A549 treated with AZD9567 at 1 μM for 4 hours (cell line): ENCODE data around the gene SPATA6L. TPM values are rescaled to one million over a fixed set of nuclear protein-coding genes. Genes with fewer than 3 reads are reported as not detected.

ENCODE experiments used
- total RNA-seq: library from RNA; stranded (reverse); fragments of 200-300 nt; extraction: Qiagen RNA extraction; gene quantifications from 5 replicates; pipeline ENCODE4 v1.2.3, GENCODE V29; 2022; ENCODE audit not compliant: insufficient read depth

The SPATA6L gene
- 1.6 to 3.9 TPM (median 2.5 TPM) in 5 replicates for total RNA-seq

GRCh38 chr9:4666042-4666699 lies at the start of gene SPATA6L:
TSS of gene SPATA6L (minus strand) at chr9:4666480. CDS start at chr9:4666250, 230 bp downstream.

DNA sequence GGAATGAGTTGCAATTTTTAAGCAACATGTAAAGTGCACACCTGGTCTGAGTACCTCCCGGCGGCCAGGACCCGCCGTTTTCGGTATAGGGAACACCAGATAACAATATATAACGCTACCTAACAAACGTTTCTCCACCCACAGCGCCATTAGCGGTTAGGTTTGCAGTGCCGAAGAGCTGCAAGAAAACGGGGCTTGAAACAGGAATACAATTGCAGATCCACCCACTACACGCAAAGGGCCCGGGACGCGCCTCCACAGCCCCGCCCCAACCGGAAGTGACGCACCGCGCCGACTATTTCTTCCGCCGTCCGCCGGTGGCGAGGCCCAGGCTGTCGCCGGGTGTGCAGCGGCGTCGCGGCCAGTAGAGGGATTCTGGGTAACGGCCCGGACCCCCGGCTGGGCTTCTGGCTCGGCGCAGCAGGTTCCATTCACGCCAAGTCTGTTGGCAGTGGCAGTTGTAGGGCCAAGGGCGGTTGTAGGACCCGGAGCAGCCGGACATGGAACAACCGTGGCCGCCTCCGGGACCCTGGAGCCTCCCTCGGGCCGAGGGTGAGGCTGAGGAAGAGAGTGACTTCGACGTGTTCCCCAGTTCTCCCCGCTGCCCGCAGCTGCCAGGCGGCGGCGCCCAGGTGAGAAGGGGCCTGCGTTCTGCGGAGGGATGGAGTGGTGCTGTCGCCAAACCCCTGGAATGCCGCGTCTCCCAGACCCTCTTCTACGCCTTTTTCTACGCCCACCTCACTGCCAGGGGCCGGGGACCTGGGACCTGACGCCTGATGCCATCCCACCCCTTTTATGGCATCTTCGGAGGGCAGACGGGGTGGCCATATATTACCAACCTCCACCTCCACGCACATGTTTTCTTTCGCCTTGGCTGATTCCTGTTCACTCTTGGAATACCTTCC lies 13.2 kb upstream of the SPATA6L start, which contains the start of gene CDC37L1:
CDC37L1 (plus strand) TSS at position 302 of the 905 bp plus-strand sequence; CDS start at position 501, 199 bp downstream.

DNA sequence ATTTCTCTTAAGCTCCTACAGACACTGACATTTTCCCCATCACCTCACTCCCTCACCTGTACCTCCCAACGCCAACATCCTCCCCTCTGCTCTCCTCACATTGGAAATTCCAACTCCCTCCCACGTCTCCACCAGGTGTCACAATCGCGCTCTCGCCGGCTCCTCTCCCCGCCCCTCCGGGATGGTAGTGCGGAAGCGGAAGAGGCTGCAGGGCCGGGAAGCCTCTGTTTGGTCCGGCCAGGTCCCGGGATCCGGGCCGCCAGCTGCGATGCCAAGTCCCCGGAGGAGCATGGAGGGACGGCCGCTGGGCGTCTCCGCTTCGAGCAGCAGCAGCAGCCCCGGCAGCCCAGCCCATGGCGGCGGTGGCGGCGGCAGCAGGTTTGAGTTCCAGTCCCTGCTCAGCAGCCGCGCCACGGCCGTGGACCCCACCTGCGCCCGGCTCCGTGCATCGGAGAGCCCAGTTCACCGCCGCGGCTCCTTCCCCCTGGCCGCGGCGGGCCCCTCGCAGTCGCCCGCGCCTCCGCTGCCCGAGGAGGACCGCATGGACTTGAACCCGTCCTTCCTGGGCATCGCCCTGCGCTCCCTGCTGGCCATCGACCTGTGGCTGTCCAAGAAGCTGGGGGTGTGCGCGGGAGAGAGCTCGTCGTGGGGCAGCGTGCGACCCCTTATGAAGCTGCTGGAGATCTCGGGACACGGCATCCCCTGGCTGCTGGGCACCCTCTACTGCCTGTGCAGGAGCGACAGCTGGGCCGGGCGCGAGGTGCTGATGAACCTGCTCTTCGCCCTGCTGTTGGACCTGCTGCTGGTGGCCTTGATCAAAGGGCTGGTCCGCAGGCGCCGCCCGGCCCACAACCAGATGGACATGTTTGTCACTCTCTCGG lies 3.9 kb downstream of the SPATA6L start, which contains the start of gene PLPP6:
PLPP6 (plus strand) TSS at position 187 of the 881 bp plus-strand sequence; CDS start at position 269, 82 bp downstream.

Other genes with a start within 250 kb of the SPATA6L start
- gene SLC1A1, start 176.0 kb downstream of the SPATA6L start, total RNA-seq = 0.86 to 1.5 TPM (median 1.4 TPM) in 5 replicates
- gene PLPP6, start 4.2 kb downstream of the SPATA6L start, total RNA-seq = 9.3 to 13.4 TPM (median 11.1 TPM) in 5 replicates
- 9.1 to 15.4 TPM (median 13.6 TPM) in 5 replicates for gene CDC37L1, start 13.1 kb upstream of the SPATA6L start, total RNA-seq
- 45.4 to 63.8 TPM (median 59.3 TPM) in 5 replicates for gene AK3, start 74.7 kb upstream of the SPATA6L start, total RNA-seq
- gene RCL1, start 126.5 kb upstream of the SPATA6L start, total RNA-seq = 44.4 to 47.7 TPM (median 46.7 TPM) in 5 replicates